SK-MEL-5 (cell line): ENCODE data around the gene MLLT11. TPM values are rescaled to one million over a fixed set of nuclear protein-coding genes. Genes with fewer than 3 reads are reported as not detected.

Experiments
- DNase-seq: peaks from one replicate; pipeline ENCODE4 v3.0.0-alpha.2; 2016; ENCODE audit warnings: low read depth, low spot score
- in situ Hi-C: cut with HindIII; loops from 2 replicates; pipeline ENCODE4 v1.10.0; 2016; ENCODE audit warnings: low sequenced_read_pairs, high pct_unique_total_duplicates, low pct_unique_long_range_greater_than_20kb
- small RNA-seq, 2 experiments: library from RNA; depleted of rRNA; stranded (forward); fragments of <200 nt; gene quantifications; one replicate each; pipeline ENCODE3, GENCODE V24; 2014
- total RNA-seq: library from RNA; depleted of rRNA; stranded (reverse); fragments of >200 nt; shearing (Covaris generic); gene quantifications from 2 replicates; pipeline ENCODE4 v1.2.3, GENCODE V29; 2014; rRNA removed

Gene MLLT11
- total RNA-seq, 1 experiment from 2014 or later: 3.5 TPM

DNA sequence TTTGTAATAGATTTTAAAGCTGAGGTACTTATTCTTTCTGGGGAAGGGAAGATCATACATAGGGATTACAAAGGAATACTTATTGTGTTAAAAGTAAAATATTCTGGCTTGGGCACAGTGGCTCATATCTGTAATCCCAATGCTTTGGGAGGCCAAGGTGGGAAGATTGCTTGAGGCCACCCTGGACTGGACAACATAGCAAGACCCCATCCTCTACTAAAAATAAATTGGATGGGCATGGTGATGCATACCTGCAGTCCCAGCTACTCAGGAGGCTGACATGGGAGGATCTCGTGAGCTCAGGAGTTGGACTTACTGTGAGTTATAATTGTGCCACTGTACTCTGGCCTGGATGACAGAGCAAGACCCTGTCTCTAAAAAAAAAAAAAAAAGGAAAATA is 37.9 kb downstream of the MLLT11 start:
- in situ Hi-C loops: loop anchor here (5.0 to 10.0 kb wide), 2 partner anchors 34 to 57 kb away; partner anchors contain the start of gene TNFAIP8L2
- no peak for DNase-seq

DNA sequence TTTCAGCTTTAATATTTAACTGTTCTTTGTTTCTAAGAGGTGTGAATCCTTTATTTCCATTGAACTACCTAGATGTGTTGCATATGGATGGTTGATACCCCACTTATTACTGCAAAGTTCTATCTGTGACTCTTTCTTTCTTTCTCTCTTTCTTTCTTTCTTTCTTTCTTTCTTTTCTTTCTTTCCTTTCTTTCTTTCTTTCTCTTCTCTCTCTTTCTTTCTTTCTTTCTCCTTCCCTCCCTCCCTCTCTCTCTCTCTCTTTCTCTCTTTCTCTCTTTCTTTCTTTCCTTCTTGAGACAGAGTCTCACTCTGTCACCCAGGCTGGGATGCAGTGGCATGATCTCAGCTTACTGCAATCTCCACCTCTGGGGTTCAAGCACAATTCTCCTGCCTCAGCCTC is 44.4 kb downstream of the MLLT11 start:
- in situ Hi-C loops: no loop called here
- no peak for DNase-seq

DNA sequence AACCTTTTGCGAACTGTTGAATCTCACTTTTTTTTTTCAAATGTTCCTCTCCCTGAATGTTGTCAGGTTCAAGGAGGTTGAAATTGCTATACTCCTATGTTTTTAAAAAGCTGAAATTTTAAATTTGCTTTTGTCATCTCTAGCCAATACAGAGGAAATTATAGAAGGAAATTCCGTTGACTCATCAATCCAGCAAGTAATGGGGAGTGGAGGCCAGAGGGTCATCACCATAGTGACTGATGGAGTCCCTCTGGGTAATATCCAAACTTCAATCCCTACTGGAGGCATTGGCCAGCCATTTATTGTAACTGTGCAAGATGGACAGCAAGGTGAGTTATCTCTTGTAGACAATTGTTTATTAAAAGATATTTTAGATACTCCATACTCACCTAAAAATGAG is 46.7 kb downstream of the MLLT11 start:
- in situ Hi-C loops: no loop called here

DNA sequence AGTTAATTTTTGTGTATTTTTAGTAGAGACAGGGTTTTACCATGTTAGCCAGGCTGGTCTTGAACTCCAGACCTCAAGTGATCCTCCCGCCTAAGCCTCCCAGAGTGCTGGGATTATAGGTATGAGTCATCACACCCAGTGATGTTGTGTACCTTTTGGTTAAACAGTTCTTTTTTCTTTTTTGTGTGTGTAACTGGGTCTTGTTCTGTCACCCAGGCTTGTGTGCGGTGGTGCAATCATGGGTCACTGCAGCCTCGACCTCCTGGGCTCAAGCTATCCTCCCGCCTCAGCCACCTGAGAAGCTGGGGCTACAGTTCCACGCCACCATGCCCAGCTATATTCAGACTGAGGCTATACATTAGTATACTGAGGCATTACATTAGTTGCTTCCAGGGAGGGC is 48.1 kb downstream of the MLLT11 start:
- no peak for DNase-seq
- in situ Hi-C loops: no loop called here

More for the DNA sequence above, 46.7 kb downstream of the MLLT11 start:
- DNase-seq: no peak

DNA sequence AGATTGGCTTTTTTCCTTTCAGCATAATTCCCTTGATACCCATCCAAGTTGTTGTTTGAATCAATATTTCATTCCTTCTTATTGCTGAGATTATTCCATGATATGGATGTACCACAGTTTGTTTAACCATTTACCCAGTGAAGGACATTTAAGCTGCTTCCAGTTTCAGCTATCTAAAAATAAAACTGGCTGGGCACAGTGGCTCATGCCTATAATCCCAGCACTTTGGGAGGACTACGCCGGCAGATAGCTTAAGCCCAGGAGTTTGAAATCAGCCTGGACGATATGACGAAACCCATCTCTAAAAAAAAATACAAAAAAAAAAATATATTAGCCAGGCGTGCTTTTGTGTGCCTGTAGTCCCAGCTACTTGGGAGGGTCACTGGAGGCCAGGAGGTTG is 53.7 kb downstream of the MLLT11 start:
- in situ Hi-C loops: no loop called here
- DNase-seq: no peak

Small RNA genes within 50 kb of the gene (small RNA-seq; reads per million reads assigned to genes)
- gene RNU6-884P: 0 reads per million in 2 experiments

Other genes starting within 250 kb of the MLLT11 start
- 21.6 and 21.9 TPM in 2 replicates for gene ARNT, start 183.8 kb upstream of the MLLT11 start, total RNA-seq
- gene CTXND2, start 173.3 kb upstream of the MLLT11 start, total RNA-seq: not detected in 2 replicates
- 46.9 and 49.3 TPM in 2 replicates for gene SETDB1, start 134.0 kb upstream of the MLLT11 start, total RNA-seq
- 133 and 162 TPM in 2 replicates for gene CERS2, start 85.6 kb upstream of the MLLT11 start, total RNA-seq
- 0.48 and 1.1 TPM in 2 replicates for gene ANXA9, start 78.1 kb upstream of the MLLT11 start, total RNA-seq
- 11.3 and 13.6 TPM in 2 replicates for gene MINDY1, start 53.5 kb upstream of the MLLT11 start, total RNA-seq
- gene PRUNE1, start 51.9 kb upstream of the MLLT11 start, total RNA-seq: 13.9 and 16.2 TPM in 2 replicates
- gene BNIPL, start 23.8 kb upstream of the MLLT11 start, total RNA-seq: 0.11 and 0.16 TPM in 2 replicates
- 16.0 and 17.9 TPM in 2 replicates for gene C1orf56, start 12.6 kb upstream of the MLLT11 start, total RNA-seq
- gene CDC42SE1, start 775 bp upstream of the MLLT11 start, total RNA-seq: 95.8 and 99.9 TPM in 2 replicates
- gene GABPB2, start 10.4 kb downstream of the MLLT11 start, total RNA-seq: 6.7 and 8.1 TPM in 2 replicates
- gene SEMA6C, start 86.2 kb downstream of the MLLT11 start, total RNA-seq: 0.53 and 1.1 TPM in 2 replicates
- gene TNFAIP8L2, start 96.3 kb downstream of the MLLT11 start, total RNA-seq: not detected in 2 replicates
- 17.7 and 22.1 TPM in 2 replicates for gene LYSMD1, start 105.5 kb downstream of the MLLT11 start, total RNA-seq
- gene SCNM1, start 105.7 kb downstream of the MLLT11 start, total RNA-seq: 90.9 and 110 TPM in 2 replicates
- 0.80 and 1.2 TPM in 2 replicates for gene TMOD4, start 115.6 kb downstream of the MLLT11 start, total RNA-seq
- 116 and 133 TPM in 2 replicates for gene VPS72, start 129.8 kb downstream of the MLLT11 start, total RNA-seq
- gene PIP5K1A, start 138.2 kb downstream of the MLLT11 start, total RNA-seq: 54.5 and 57.0 TPM in 2 replicates
- gene PSMD4, start 194.3 kb downstream of the MLLT11 start, total RNA-seq: 370 and 398 TPM in 2 replicates
- 29.0 and 31.0 TPM in 2 replicates for gene ZNF687, start 221.9 kb downstream of the MLLT11 start, total RNA-seq